Measurements from ENCODE around the gene SDR9C7.
"Not testable (repeated sequence)": the region's sequence is repeated elsewhere in the genome, so short reads cannot be mapped to it uniquely, and the experiment has no call there.

Gene SDR9C7

GRCh38 chr12:56927281-56927680, 6.9 kb downstream of the SDR9C7 start:
- TF ChIP-seq GABPA (IDR thresholded peaks at IDR 0.05; ENCODE audit: low read depth): no peak
- no peaks in the 10 kb centered on the region for H3K27me3 ChIP-seq (ENCODE audit: insufficient read depth, poor library complexity, severe bottlenecking)
- no peak overlapping the region for H3K4me3 ChIP-seq (replicated peaks; ENCODE audit: insufficient read depth, low read length)
- no peak for DNase-seq (ENCODE audit: low read depth in 1 of 2, low spot score in 1 of 2)
- H3K27ac ChIP-seq (replicated peaks): no peak overlapping the region

- Histone ChIP-seq H3K4me3 (replicated peaks; ENCODE audit: insufficient read depth, low read length) (no peak overlapping the region), H3K27ac (replicated peaks) (no peak overlapping the region), H3K27me3 (ENCODE audit: insufficient read depth, poor library complexity, severe bottlenecking) (no peaks in the 10 kb centered on the region)
- TF ChIP-seq GABPA (IDR thresholded peaks at IDR 0.05; ENCODE audit: low read depth) (no peak), SPI1 (IDR thresholded peaks at IDR 0.05; ENCODE audit: borderline replicate concordance, low read depth) (peak; percentile 67; the same call in 1 of the 2 replicates)
- peak in 1 of 2 experiments; percentile 54 for DNase-seq (ENCODE audit: low read depth in 1 of 2, low spot score in 1 of 2)
Measured at GRCh38 chr12:56922031-56922430, 12.2 kb downstream of the SDR9C7 start.

- no peak overlapping the region for H3K27ac ChIP-seq (replicated peaks)
- TF ChIP-seq SPI1 (IDR thresholded peaks at IDR 0.05; ENCODE audit: borderline replicate concordance, low read depth): no peak
- no peak for DNase-seq (ENCODE audit: low read depth in 1 of 2, low spot score in 1 of 2)
- H3K4me3 ChIP-seq (replicated peaks; ENCODE audit: insufficient read depth, low read length): no peak overlapping the region
- no peaks in the 10 kb centered on the region for H3K27me3 ChIP-seq (ENCODE audit: insufficient read depth, poor library complexity, severe bottlenecking)
Measured at GRCh38 chr12:56921346-56921745, 12.9 kb downstream of the SDR9C7 start.

GRCh38 chr12:56918139-56918538, 16.1 kb downstream of the SDR9C7 start:
- H3K27me3 ChIP-seq (ENCODE audit: insufficient read depth, poor library complexity, severe bottlenecking); DNase-seq (ENCODE audit: low read depth in 1 of 2, low spot score in 1 of 2); H3K4me3 ChIP-seq (replicated peaks; ENCODE audit: insufficient read depth, low read length); H3K27ac ChIP-seq (replicated peaks): not testable (repeated sequence)

- TF ChIP-seq SPI1 (IDR thresholded peaks at IDR 0.05; ENCODE audit: borderline replicate concordance, low read depth): no peak
- TF ChIP-seq REST (IDR thresholded peaks at IDR 0.05; ENCODE audit: insufficient replicate concordance, low read depth): no peak
- TF ChIP-seq CTCF (IDR thresholded peaks at IDR 0.05; ENCODE audit: insufficient read depth, low read length): no peak
- no peak for TF ChIP-seq POLR2AphosphoS5 (IDR thresholded peaks at IDR 0.05; ENCODE audit: low read depth)
- TF ChIP-seq GABPA (IDR thresholded peaks at IDR 0.05; ENCODE audit: low read depth): no peak
- Histone ChIP-seq H3K4me3 (replicated peaks; ENCODE audit: insufficient read depth, low read length) (no peak overlapping the region), H3K27me3 (ENCODE audit: insufficient read depth, poor library complexity, severe bottlenecking) (no peaks in the 10 kb centered on the region), H3K27ac (replicated peaks) (no peak overlapping the region)
- no peak for DNase-seq (ENCODE audit: low read depth in 1 of 2, low spot score in 1 of 2)
Measured at GRCh38 chr12:56916996-56917333, 17.2 kb downstream of the SDR9C7 start.

- Histone ChIP-seq H3K4me3 (replicated peaks; ENCODE audit: insufficient read depth, low read length) (no peak overlapping the region), H3K27ac (replicated peaks) (no peak overlapping the region), H3K27me3 (ENCODE audit: insufficient read depth, poor library complexity, severe bottlenecking) (no peaks in the 10 kb centered on the region)
- TF ChIP-seq REST (IDR thresholded peaks at IDR 0.05; ENCODE audit: insufficient replicate concordance, low read depth): no peak
- TF ChIP-seq GABPA (IDR thresholded peaks at IDR 0.05; ENCODE audit: low read depth): no peak
- TF ChIP-seq SPI1 (IDR thresholded peaks at IDR 0.05; ENCODE audit: borderline replicate concordance, low read depth): no peak
- DNase-seq (ENCODE audit: low read depth in 1 of 2, low spot score in 1 of 2): no peak
Measured at GRCh38 chr12:56916296-56916995, 17.8 kb downstream of the SDR9C7 start.

Data from HL-60 (cell line).